ENCODE measurements around the gene R3HDM4. TPM values are rescaled to one million over a fixed set of nuclear protein-coding genes. Genes with fewer than 3 reads are reported as not detected.

Gene R3HDM4
- total and polyA plus RNA-seq, 9 of the 15 experiments (the other 6 are each of a cell fraction or from before 2014, with no cell fraction given): 3.2 to 154 (median 59.0) TPM

DNA sequence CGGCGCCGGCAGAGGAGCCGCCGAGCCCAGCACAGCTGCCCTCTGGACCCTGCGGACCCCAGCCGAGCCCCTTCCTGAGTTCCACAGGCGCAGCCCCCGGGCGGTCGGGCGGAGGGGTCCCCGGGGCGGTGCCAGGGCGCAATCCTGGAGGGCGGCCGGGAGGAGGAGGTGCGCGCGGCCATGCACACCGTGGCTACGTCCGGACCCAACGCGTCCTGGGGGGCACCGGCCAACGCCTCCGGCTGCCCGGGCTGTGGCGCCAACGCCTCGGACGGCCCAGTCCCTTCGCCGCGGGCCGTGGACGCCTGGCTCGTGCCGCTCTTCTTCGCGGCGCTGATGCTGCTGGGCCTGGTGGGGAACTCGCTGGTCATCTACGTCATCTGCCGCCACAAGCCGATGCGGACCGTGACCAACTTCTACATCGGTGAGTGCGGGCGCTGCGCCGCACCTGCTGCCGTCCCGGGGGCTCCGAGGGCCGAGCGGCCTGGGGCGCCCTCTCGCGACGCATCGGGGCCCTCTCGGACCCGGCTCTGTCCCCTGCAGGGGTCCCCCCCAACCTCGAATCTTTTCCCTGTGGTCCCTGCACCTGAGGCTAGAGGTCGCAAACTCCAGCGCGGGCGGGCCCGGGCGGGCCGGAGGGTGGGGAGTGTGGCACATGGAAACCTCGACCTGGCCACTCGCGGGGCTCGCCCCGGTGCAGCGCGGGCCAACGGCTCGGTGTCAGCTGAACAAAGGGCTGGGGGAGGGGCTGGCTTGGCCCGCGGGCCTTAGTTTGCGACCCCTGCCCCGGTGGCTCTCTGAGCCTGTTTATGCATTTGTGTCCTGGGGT, 4.5 kb upstream of the R3HDM4 start, which contains the start of gene KISS1R (continued):
- TF ChIP-seq, protein P1, sequence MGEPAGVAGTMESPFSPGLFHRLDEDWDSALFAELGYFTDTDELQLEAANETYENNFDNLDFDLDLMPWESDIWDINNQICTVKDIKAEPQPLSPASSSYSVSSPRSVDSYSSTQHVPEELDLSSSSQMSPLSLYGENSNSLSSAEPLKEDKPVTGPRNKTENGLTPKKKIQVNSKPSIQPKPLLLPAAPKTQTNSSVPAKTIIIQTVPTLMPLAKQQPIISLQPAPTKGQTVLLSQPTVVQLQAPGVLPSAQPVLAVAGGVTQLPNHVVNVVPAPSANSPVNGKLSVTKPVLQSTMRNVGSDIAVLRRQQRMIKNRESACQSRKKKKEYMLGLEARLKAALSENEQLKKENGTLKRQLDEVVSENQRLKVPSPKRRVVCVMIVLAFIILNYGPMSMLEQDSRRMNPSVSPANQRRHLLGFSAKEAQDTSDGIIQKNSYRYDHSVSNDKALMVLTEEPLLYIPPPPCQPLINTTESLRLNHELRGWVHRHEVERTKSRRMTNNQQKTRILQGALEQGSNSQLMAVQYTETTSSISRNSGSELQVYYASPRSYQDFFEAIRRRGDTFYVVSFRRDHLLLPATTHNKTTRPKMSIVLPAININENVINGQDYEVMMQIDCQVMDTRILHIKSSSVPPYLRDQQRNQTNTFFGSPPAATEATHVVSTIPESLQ (CRISPR knock-in tag; IDR thresholded peaks at IDR 0.05): no peak
- TF ChIP-seq ZNF232 (CRISPR knock-in tag; IDR thresholded peaks at IDR 0.05) (0 out of 2 replicates have a peak, but pooled peaks have one; percentile 69), RBM17 (IDR thresholded peaks at IDR 0.05; ENCODE audit: borderline replicate concordance, low read depth, low read length) (no peak), U2AF1 (optimal IDR thresholded peaks at IDR 0.05; ENCODE audit: low read depth, low read length) (peak; percentile 88), PHB (CRISPR knock-in tag; IDR thresholded peaks at IDR 0.05) (no peak), NUFIP1 (IDR thresholded peaks at IDR 0.05; ENCODE audit: partially characterized antibody) (no peak), SNRNP70 (optimal IDR thresholded peaks at IDR 0.05; ENCODE audit: low read depth, low read length) (no peak), MCM2 (IDR thresholded peaks at IDR 0.05; ENCODE audit: low read depth) (no peak), ZNF146 (CRISPR knock-in tag; IDR thresholded peaks at IDR 0.05; ENCODE audit: unreplicated experiment) (no peak)
- TF ChIP-seq, protein P2, sequence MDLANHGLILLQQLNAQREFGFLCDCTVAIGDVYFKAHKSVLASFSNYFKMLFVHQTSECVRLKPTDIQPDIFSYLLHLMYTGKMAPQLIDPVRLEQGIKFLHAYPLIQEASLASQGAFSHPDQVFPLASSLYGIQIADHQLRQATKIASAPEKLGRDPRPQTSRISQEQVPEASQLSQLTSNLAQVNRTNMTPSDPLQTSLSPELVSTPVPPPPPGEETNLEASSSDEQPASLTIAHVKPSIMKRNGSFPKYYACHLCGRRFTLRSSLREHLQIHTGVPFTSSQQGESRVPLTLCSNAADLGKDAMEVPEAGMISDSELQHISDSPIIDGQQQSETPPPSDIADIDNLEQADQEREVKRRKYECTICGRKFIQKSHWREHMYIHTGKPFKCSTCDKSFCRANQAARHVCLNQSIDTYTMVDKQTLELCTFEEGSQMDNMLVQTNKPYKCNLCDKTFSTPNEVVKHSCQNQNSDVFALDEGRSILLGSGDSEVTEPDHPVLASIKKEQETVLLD (IDR thresholded peaks at IDR 0.05): no peak
- TF ChIP-seq, protein P3, sequence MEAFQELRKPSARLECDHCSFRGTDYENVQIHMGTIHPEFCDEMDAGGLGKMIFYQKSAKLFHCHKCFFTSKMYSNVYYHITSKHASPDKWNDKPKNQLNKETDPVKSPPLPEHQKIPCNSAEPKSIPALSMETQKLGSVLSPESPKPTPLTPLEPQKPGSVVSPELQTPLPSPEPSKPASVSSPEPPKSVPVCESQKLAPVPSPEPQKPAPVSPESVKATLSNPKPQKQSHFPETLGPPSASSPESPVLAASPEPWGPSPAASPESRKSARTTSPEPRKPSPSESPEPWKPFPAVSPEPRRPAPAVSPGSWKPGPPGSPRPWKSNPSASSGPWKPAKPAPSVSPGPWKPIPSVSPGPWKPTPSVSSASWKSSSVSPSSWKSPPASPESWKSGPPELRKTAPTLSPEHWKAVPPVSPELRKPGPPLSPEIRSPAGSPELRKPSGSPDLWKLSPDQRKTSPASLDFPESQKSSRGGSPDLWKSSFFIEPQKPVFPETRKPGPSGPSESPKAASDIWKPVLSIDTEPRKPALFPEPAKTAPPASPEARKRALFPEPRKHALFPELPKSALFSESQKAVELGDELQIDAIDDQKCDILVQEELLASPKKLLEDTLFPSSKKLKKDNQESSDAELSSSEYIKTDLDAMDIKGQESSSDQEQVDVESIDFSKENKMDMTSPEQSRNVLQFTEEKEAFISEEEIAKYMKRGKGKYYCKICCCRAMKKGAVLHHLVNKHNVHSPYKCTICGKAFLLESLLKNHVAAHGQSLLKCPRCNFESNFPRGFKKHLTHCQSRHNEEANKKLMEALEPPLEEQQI (IDR thresholded peaks at IDR 0.05): no peak
- TF ChIP-seq, protein P4, sequence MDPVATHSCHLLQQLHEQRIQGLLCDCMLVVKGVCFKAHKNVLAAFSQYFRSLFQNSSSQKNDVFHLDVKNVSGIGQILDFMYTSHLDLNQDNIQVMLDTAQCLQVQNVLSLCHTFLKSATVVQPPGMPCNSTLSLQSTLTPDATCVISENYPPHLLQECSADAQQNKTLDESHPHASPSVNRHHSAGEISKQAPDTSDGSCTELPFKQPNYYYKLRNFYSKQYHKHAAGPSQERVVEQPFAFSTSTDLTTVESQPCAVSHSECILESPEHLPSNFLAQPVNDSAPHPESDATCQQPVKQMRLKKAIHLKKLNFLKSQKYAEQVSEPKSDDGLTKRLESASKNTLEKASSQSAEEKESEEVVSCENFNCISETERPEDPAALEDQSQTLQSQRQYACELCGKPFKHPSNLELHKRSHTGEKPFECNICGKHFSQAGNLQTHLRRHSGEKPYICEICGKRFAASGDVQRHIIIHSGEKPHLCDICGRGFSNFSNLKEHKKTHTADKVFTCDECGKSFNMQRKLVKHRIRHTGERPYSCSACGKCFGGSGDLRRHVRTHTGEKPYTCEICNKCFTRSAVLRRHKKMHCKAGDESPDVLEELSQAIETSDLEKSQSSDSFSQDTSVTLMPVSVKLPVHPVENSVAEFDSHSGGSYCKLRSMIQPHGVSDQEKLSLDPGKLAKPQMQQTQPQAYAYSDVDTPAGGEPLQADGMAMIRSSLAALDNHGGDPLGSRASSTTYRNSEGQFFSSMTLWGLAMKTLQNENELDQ (CRISPR knock-in tag; IDR thresholded peaks at IDR 0.05; ENCODE audit: borderline replicate concordance): 0 out of 2 replicates have a peak, but pooled peaks have one; percentile 28
- TF ChIP-seq, protein P5, sequence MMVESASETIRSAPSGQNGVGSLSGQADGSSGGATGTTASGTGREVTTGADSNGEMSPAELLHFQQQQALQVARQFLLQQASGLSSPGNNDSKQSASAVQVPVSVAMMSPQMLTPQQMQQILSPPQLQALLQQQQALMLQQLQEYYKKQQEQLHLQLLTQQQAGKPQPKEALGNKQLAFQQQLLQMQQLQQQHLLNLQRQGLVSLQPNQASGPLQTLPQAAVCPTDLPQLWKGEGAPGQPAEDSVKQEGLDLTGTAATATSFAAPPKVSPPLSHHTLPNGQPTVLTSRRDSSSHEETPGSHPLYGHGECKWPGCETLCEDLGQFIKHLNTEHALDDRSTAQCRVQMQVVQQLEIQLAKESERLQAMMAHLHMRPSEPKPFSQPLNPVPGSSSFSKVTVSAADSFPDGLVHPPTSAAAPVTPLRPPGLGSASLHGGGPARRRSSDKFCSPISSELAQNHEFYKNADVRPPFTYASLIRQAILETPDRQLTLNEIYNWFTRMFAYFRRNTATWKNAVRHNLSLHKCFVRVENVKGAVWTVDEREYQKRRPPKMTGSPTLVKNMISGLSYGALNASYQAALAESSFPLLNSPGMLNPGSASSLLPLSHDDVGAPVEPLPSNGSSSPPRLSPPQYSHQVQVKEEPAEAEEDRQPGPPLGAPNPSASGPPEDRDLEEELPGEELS (CRISPR knock-in tag; IDR thresholded peaks at IDR 0.05; ENCODE audit: borderline replicate concordance): peak; percentile 80

All from K562 (cell line).